GM12865 (cell line): ENCODE data around the gene SMG1.

Experiments used
- DNase-seq: peaks from one replicate; pipeline ENCODE4 v3.0.0; 2010; ENCODE audit warnings: low read depth
- H3K4me3 ChIP-seq: 2 replicates; pipeline ENCODE4 v1.5.1; 2011; ENCODE audit warnings: mild to moderate bottlenecking, low read depth, low read length, control low read depth
- CTCF ChIP-seq: IDR thresholded peaks from 2 replicates; pipeline ENCODE4 v1.5.1; 2011; ENCODE audit warnings: low read length, control low read depth, low read depth, inconsistent platforms; ENCODE audit not compliant: insufficient read depth; ENCODE audit errors: missing control alignments

SMG1 gene

GRCh38 chr16:18841833-18842525 is 84.2 kb downstream of the SMG1 start:
- no peak for DNase-seq
- H3K4me3 ChIP-seq = no peak overlapping the region
- TF ChIP-seq CTCF = no peak

- no peak for TF ChIP-seq CTCF
- DNase-seq = no peak
- H3K4me3 ChIP-seq = no peak overlapping the region
Measured at GRCh38 chr16:18839555-18839954, 86.7 kb downstream of the SMG1 start.

- no peak for TF ChIP-seq CTCF
- no peak overlapping the region for H3K4me3 ChIP-seq
- DNase-seq = no peak
Measured at GRCh38 chr16:18836702-18837101, 89.5 kb downstream of the SMG1 start.

- TF ChIP-seq CTCF = no peak
- no peak overlapping the region for H3K4me3 ChIP-seq
- no peak for DNase-seq
Measured at GRCh38 chr16:18834864-18835263, 91.3 kb downstream of the SMG1 start.

GRCh38 chr16:18833707-18834505 is 92.3 kb downstream of the SMG1 start:
- TF ChIP-seq CTCF = no peak
- no peak overlapping the region for H3K4me3 ChIP-seq
- no peak for DNase-seq

- DNase-seq = no peak
- no peak for TF ChIP-seq CTCF
- no peak overlapping the region for H3K4me3 ChIP-seq
Measured at GRCh38 chr16:18832613-18833012, 93.6 kb downstream of the SMG1 start.
